T-helper 1 cell (primary cell): Measurements from ENCODE around the gene KCNH4.
"Not testable (repeated sequence)": the region's sequence is repeated elsewhere in the genome, so short reads cannot be mapped to it uniquely, and the experiment has no call there.

Source experiments
- DNase-seq, 5 donors: peaks; one replicate each; pipeline ENCODE4 v3.0.0-alpha.2; 2012 to 2020

KCNH4 gene

GRCh38 chr17:42178817-42179216, 2.1 kb downstream of the KCNH4 start:
- peak in 3 of 5 donors; percentile 9 to 35 (median 24) for DNase-seq

- DNase-seq: no peak
Observed at GRCh38 chr17:42177684-42178083, 3.3 kb downstream of the KCNH4 start.

- no peak for DNase-seq
Observed at GRCh38 chr17:42174126-42174783, 6.7 kb downstream of the KCNH4 start.

GRCh38 chr17:42171831-42172230, 9.1 kb downstream of the KCNH4 start:
- DNase-seq: no peak

GRCh38 chr17:42169351-42169750, 11.6 kb downstream of the KCNH4 start:
- DNase-seq: no peak

GRCh38 chr17:42167807-42168206, 13.1 kb downstream of the KCNH4 start:
- no peak for DNase-seq

- DNase-seq: no peak
Observed at GRCh38 chr17:42166196-42166763, 14.7 kb downstream of the KCNH4 start.

- no peak for DNase-seq
Observed at GRCh38 chr17:42165751-42166150, 15.2 kb downstream of the KCNH4 start.

GRCh38 chr17:42163696-42164407, 17.1 kb downstream of the KCNH4 start:
- DNase-seq: no peak

- peak in 2 of 5 donors; percentile 17 to 30 for DNase-seq
Observed at GRCh38 chr17:42163113-42163512, 17.8 kb downstream of the KCNH4 start.

GRCh38 chr17:42160531-42160910, 20.4 kb downstream of the KCNH4 start:
- no peak for DNase-seq

GRCh38 chr17:42159796-42160530, 21.0 kb downstream of the KCNH4 start:
- no peak for DNase-seq

GRCh38 chr17:42155614-42156045, 25.3 kb downstream of the KCNH4 start:
- no peak for DNase-seq

GRCh38 chr17:42153919-42154742, 26.8 kb downstream of the KCNH4 start:
- DNase-seq: peak in 1 of 5 donors; percentile 13

- DNase-seq: no peak
Observed at GRCh38 chr17:42146911-42147607, 33.9 kb downstream of the KCNH4 start.

GRCh38 chr17:42143138-42143537, 37.8 kb downstream of the KCNH4 start:
- not testable (repeated sequence) for DNase-seq

- no peak for DNase-seq
Observed at GRCh38 chr17:42142371-42142896, 38.5 kb downstream of the KCNH4 start.

- DNase-seq: no peak
Observed at GRCh38 chr17:42141382-42141781, 39.6 kb downstream of the KCNH4 start.

GRCh38 chr17:42140690-42141089, 40.3 kb downstream of the KCNH4 start:
- not testable (repeated sequence) for DNase-seq

- no peak for DNase-seq
Observed at GRCh38 chr17:42138749-42139492, 42.0 kb downstream of the KCNH4 start.

GRCh38 chr17:42136654-42137051, 44.3 kb downstream of the KCNH4 start:
- no peak for DNase-seq
